ENCODE data around the gene MLLT3.

The MLLT3 gene

DNA sequence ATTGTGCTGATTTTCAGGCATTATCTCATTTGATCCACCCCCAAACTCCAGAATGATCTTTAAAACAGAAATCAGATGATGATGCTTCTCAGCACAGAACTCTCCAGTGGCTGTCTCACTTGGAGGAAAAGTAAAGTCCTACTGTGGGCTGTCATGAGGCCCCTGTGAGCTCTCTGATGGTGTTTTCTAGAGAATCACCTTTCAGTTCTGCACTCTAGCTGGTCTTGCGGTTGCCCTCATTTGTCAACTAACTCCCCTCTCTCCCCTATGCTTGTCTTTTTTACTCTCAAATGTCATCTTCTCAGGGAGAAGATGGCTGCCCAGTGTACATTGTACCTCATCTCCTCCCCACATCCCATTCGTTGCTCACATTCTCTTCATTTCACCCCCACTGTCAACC, 295.8 kb downstream of the MLLT3 start:
- DNase-seq (ENCODE audit: insufficient read length, low spot score) (no peak), FAIRE-seq (no peak)
- no peak for TF ChIP-seq SPI1 (IDR thresholded peaks at IDR 0.05; ENCODE audit: low read depth, low read length)
- no peak for TF ChIP-seq POLR2AphosphoS5 (IDR thresholded peaks at IDR 0.05; ENCODE audit: low read depth, low read length)
- no peak for TF ChIP-seq PAX5 (IDR thresholded peaks at IDR 0.05; ENCODE audit: insufficient read depth, low read length, severe bottlenecking)
- TF ChIP-seq POLR2A (IDR thresholded peaks at IDR 0.05; ENCODE audit: low read depth, low read length): no peak
- TF ChIP-seq TAF1 (IDR thresholded peaks at IDR 0.05; ENCODE audit: low read depth, low read length): no peak
- no peak for TF ChIP-seq POU2F2 (IDR thresholded peaks at IDR 0.05; ENCODE audit: low read depth, low read length)

DNA sequence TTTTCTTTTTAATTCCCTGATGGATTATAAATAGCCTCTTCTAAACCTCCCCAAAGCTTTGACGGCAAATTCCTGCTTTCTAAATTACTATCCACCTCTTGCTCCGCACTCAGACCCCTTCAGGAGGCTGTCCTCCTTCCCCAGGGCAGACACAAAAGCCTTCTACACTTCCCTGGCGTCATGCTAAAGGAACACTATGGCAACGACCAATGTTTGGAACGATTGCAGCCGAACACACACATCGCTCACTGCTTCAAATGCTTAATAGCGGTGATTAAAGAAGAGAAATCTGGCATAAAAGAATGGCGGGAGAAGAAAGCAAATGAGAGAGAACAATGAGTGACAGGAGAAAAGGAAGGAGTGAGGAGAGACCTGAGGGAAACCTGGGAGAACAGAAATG, 297.3 kb downstream of the MLLT3 start:
- TF ChIP-seq SPI1 (IDR thresholded peaks at IDR 0.05; ENCODE audit: low read depth, low read length): no peak
- no peak for TF ChIP-seq TAF1 (IDR thresholded peaks at IDR 0.05; ENCODE audit: low read depth, low read length)
- no peak for TF ChIP-seq POLR2AphosphoS5 (IDR thresholded peaks at IDR 0.05; ENCODE audit: low read depth, low read length)
- TF ChIP-seq POLR2A (IDR thresholded peaks at IDR 0.05; ENCODE audit: low read depth, low read length): no peak
- TF ChIP-seq POU2F2 (IDR thresholded peaks at IDR 0.05; ENCODE audit: low read depth, low read length): no peak
- TF ChIP-seq PAX5 (IDR thresholded peaks at IDR 0.05; ENCODE audit: insufficient read depth, low read length, severe bottlenecking): no peak
- DNase-seq (ENCODE audit: insufficient read length, low spot score): no peak
- no peak for FAIRE-seq

DNA sequence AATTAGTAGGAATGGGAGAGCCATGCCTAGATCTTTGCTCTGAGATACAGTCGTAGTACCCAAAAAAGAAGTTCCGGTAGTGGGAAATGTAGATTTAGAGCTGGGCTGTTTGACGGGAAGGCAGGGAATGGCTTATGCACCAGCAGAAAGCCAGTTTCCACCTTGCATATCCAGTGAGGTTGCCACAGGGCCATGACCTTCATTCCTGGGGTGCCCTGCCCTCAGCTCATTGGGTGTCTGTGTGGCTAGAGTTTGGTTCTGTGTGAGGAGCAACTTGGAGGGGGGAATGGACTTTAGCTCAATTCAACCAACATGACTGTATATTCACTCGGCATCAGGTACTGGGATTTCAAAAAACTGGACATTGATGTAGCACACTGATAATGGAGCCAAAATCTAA, 300.1 kb downstream of the MLLT3 start:
- FAIRE-seq (no peak), DNase-seq (ENCODE audit: insufficient read length, low spot score) (no peak)
- no peak for TF ChIP-seq POLR2A (IDR thresholded peaks at IDR 0.05; ENCODE audit: low read depth, low read length)
- TF ChIP-seq PAX5 (IDR thresholded peaks at IDR 0.05; ENCODE audit: insufficient read depth, low read length, severe bottlenecking): no peak
- no peak for TF ChIP-seq TAF1 (IDR thresholded peaks at IDR 0.05; ENCODE audit: low read depth, low read length)
- TF ChIP-seq POLR2AphosphoS5 (IDR thresholded peaks at IDR 0.05; ENCODE audit: low read depth, low read length): no peak
- TF ChIP-seq POU2F2 (IDR thresholded peaks at IDR 0.05; ENCODE audit: low read depth, low read length): no peak
- TF ChIP-seq SPI1 (IDR thresholded peaks at IDR 0.05; ENCODE audit: low read depth, low read length): no peak

DNA sequence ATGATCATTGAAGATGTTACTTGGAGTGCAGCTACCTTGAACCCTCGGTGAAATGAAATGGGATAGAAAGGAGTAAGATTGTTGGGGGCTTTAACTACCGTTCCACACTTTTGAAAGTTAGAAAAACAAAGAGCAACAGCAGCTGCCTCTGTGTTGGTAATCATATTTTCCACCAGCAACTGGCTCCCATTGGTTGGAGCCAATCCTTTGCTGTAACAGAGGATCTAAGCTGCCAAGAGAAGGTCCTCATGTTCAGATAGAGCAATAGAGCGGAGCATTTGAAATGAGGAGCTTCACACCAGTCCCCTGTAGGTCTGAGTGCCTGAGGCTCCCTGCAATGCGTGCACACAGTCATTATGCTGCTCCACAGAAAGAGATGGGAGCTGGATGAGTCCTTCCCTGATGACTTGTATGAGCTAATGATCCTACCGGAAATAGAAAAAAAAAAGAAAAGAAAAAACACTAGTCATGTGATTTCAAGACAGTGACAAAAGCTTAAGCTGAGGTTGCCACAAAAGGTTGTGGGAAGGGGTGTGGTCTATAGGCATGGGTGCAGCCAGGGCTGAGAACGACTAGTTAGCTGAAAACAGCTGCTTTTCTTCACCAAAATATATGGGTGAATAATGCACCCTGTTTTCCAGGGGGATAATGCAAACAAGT, 300.7 kb downstream of the MLLT3 start:
- FAIRE-seq (no peak), DNase-seq (ENCODE audit: insufficient read length, low spot score) (no peak)
- TF ChIP-seq PAX5 (IDR thresholded peaks at IDR 0.05; ENCODE audit: insufficient read depth, low read length, severe bottlenecking): no peak
- TF ChIP-seq POLR2A (IDR thresholded peaks at IDR 0.05; ENCODE audit: low read depth, low read length): no peak
- TF ChIP-seq POLR2AphosphoS5 (IDR thresholded peaks at IDR 0.05; ENCODE audit: low read depth, low read length): no peak
- TF ChIP-seq POU2F2 (IDR thresholded peaks at IDR 0.05; ENCODE audit: low read depth, low read length): no peak
- no peak for TF ChIP-seq TAF1 (IDR thresholded peaks at IDR 0.05; ENCODE audit: low read depth, low read length)
- no peak for TF ChIP-seq SPI1 (IDR thresholded peaks at IDR 0.05; ENCODE audit: low read depth, low read length)

DNA sequence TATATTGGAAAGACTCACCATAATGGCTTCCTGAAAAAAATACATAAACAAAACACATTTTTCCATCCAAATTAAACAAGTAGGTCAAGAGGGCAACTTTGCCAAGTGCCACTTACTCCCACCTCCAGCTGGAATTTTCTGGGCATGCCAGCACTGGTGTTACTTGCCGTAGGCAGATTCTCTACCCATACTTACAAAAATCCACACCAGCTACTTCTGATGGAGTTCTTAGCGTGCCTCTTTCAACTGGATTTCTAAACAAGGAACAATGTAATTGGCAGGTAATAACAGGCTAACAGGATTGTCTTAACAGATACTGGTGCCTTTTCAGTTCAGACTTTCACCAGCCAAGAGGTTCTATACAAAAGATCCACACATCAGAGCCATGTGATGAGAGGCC, 301.4 kb downstream of the MLLT3 start:
- DNase-seq (ENCODE audit: insufficient read length, low spot score) (no peak), FAIRE-seq (no peak)
- TF ChIP-seq POU2F2 (IDR thresholded peaks at IDR 0.05; ENCODE audit: low read depth, low read length): no peak
- TF ChIP-seq POLR2AphosphoS5 (IDR thresholded peaks at IDR 0.05; ENCODE audit: low read depth, low read length): no peak
- no peak for TF ChIP-seq SPI1 (IDR thresholded peaks at IDR 0.05; ENCODE audit: low read depth, low read length)
- TF ChIP-seq POLR2A (IDR thresholded peaks at IDR 0.05; ENCODE audit: low read depth, low read length): no peak
- TF ChIP-seq TAF1 (IDR thresholded peaks at IDR 0.05; ENCODE audit: low read depth, low read length): no peak
- TF ChIP-seq PAX5 (IDR thresholded peaks at IDR 0.05; ENCODE audit: insufficient read depth, low read length, severe bottlenecking): no peak

DNA sequence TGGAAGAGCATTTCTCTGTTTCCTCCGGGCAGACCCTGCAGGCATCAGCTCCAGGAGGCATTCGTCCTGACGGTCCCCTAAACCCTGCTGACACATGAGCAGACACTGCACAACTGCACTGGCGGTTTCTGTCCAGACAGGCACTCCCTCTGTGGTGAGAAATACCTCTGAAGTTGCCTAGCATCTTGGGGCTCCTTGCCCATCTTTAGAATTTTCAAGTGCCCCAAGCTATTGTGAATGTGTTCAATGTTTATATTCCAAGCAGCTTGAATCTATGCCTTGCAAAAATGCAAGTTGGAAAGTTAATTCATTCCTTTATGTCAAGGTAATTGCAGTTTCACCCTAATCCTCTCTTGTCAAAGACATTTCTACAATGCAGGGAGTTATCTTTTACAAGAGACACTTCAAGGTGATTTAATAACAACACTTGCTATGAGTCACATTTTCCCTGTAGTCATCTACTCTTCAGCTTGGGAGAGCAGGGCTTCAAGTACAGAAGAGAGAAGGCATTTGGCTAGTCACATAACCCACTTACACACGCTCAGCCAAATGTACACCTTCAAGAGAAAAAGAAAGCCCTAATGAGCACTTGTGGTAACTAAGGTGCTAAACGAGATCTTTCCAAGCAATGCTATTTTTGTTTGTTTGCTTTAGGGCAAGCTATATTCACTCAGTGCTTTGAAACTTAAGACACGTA, 302.5 kb downstream of the MLLT3 start:
- TF ChIP-seq PAX5 (IDR thresholded peaks at IDR 0.05; ENCODE audit: insufficient read depth, low read length, severe bottlenecking): no peak
- no peak for TF ChIP-seq SPI1 (IDR thresholded peaks at IDR 0.05; ENCODE audit: low read depth, low read length)
- TF ChIP-seq POU2F2 (IDR thresholded peaks at IDR 0.05; ENCODE audit: low read depth, low read length): no peak
- no peak for TF ChIP-seq POLR2A (IDR thresholded peaks at IDR 0.05; ENCODE audit: low read depth, low read length)
- no peak for TF ChIP-seq TAF1 (IDR thresholded peaks at IDR 0.05; ENCODE audit: low read depth, low read length)
- no peak for TF ChIP-seq POLR2AphosphoS5 (IDR thresholded peaks at IDR 0.05; ENCODE audit: low read depth, low read length)
- FAIRE-seq: no peak
- no peak for DNase-seq (ENCODE audit: insufficient read length, low spot score)

DNA sequence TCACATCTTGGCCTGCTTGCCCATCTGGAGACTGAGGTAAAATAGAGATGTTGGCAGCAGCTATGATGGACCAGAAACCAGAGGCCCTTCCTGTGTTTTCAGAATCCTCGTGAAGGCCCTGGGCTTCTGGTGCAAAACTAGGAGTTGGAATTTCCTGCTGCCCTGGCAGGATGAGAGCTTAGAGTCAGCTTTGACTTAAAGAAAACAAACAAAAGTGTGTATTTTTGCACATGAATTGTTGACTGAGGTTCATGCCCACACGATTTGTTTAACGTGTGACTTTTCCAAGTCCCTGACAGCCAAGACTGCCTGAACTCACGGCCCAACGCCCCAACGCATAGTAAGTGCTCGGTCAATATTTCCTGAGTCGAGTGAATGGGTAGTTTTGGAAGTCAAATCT, 303.1 kb downstream of the MLLT3 start:
- DNase-seq (ENCODE audit: insufficient read length, low spot score): no peak

DNA sequence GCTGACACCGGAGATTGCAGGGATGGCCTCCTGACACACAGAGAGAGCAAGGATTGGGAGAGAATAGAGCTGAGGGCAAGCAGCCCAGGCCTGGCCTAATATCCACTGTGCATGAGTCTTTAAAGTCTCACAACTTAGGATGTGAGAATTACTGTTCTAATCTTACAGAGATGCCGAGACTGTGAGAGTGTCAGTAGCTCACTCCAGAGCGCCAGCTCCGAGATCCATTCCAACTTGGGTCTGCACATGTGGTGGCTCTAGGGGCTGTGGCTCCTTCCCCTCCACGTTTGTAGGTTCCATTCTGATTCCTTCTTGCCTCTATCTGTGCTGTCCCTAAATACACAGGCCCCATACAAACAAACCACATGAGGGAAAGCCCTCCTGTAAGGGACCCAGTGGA, 304.6 kb downstream of the MLLT3 start:
- no peak for TF ChIP-seq POLR2A (IDR thresholded peaks at IDR 0.05; ENCODE audit: low read depth, low read length)
- no peak for TF ChIP-seq POU2F2 (IDR thresholded peaks at IDR 0.05; ENCODE audit: low read depth, low read length)
- no peak for TF ChIP-seq SPI1 (IDR thresholded peaks at IDR 0.05; ENCODE audit: low read depth, low read length)
- TF ChIP-seq TAF1 (IDR thresholded peaks at IDR 0.05; ENCODE audit: low read depth, low read length): no peak
- no peak for TF ChIP-seq POLR2AphosphoS5 (IDR thresholded peaks at IDR 0.05; ENCODE audit: low read depth, low read length)
- TF ChIP-seq PAX5 (IDR thresholded peaks at IDR 0.05; ENCODE audit: insufficient read depth, low read length, severe bottlenecking): no peak
- FAIRE-seq: no peak
- no peak for DNase-seq (ENCODE audit: insufficient read length, low spot score)

More for the DNA sequence above, 303.1 kb downstream of the MLLT3 start:
- FAIRE-seq: no peak
- TF ChIP-seq TAF1 (IDR thresholded peaks at IDR 0.05; ENCODE audit: low read depth, low read length) (no peak), POLR2AphosphoS5 (IDR thresholded peaks at IDR 0.05; ENCODE audit: low read depth, low read length) (no peak), PAX5 (IDR thresholded peaks at IDR 0.05; ENCODE audit: insufficient read depth, low read length, severe bottlenecking) (no peak), POU2F2 (IDR thresholded peaks at IDR 0.05; ENCODE audit: low read depth, low read length) (no peak), POLR2A (IDR thresholded peaks at IDR 0.05; ENCODE audit: low read depth, low read length) (no peak), SPI1 (IDR thresholded peaks at IDR 0.05; ENCODE audit: low read depth, low read length) (no peak)

DNA sequence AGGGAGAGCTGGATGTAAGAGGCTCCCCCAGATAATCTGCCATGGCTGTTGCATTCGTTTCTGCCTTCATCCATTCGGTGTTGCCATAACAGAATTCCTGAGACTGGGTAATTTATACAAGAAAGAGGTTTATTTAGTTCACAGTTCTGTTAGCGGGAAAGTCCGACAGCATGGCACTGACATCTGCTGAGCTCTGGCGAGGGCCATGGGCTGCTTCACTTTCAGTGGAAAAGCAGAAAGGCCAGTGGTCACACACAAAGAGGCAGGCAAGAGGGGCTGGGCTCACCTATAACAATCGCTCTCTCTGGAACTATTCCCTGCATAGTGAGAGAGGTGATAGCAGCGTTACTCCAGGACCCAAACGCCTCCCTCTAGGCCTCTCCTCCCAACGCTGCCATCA, 305.9 kb downstream of the MLLT3 start:
- DNase-seq (ENCODE audit: insufficient read length, low spot score) (no peak), FAIRE-seq (no peak)
- TF ChIP-seq SPI1 (IDR thresholded peaks at IDR 0.05; ENCODE audit: low read depth, low read length): no peak
- no peak for TF ChIP-seq POLR2AphosphoS5 (IDR thresholded peaks at IDR 0.05; ENCODE audit: low read depth, low read length)
- TF ChIP-seq POU2F2 (IDR thresholded peaks at IDR 0.05; ENCODE audit: low read depth, low read length): no peak
- no peak for TF ChIP-seq PAX5 (IDR thresholded peaks at IDR 0.05; ENCODE audit: insufficient read depth, low read length, severe bottlenecking)
- TF ChIP-seq TAF1 (IDR thresholded peaks at IDR 0.05; ENCODE audit: low read depth, low read length): no peak
- TF ChIP-seq POLR2A (IDR thresholded peaks at IDR 0.05; ENCODE audit: low read depth, low read length): no peak
